ENCODE results near the gene BTBD2. TPM values are rescaled to one million over a fixed set of nuclear protein-coding genes. Genes with fewer than 3 reads are reported as not detected.

BTBD2 gene
- total and polyA plus RNA-seq, 2 of the 13 experiments (the other 11 are each of a cell fraction or from before 2014, with no cell fraction given): 28.1 to 45.3 TPM

DNA sequence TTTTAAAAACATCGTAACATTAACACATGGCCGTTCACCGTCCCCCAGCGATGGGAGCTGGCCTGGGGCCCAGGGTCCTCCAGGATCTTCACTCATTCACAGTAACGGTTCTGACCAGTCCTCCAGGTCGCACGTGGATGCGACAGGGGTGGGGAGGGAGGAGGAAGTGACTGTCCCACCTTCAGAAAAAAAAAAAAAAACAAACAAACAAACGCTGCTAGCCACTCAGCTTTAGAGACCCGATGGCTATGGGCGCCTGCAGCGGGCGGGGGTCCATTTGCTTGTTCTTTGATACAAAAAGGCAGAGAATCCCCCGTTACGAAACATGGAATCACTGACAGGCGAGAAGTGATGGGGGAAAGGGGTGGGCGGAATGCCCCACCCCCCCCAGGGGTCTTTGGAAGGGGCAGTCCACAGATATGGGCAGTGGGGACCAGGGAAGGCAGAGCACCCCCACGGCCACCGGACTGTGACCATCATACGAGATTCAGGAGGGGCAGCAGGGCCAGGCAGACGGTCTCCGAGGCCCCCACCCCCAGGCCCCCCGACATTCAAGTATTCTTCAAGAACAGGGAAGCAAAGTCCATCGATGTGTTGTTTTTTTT, 22.2 kb upstream of the BTBD2 start:
- Histone ChIP-seq H3K9ac (ENCODE audit: insufficient read depth, low read depth, low read length) (no peak overlapping the region), H3K4me3 (replicated peaks in 1 of 3; ENCODE audit: insufficient read depth in 1 of 3, low read depth in 2 of 3, low read length in 3 of 3) (no peak overlapping the region), H3K9me3 (ENCODE audit: low read length) (no peaks in the 10 kb centered on the region), H3K4me2 (ENCODE audit: low read depth, low read length) (no peak overlapping the region), H3K4me1 (ENCODE audit: insufficient read depth, low read length) (peaks cover 2% of the 10 kb centered on the region), H2AFZ (ENCODE audit: low read length) (no peak overlapping the region), H3K27ac (ENCODE audit: extremely low read length, insufficient read depth, low read length) (no peak overlapping the region), H3K79me2 (ENCODE audit: insufficient read depth, low read length) (no peaks in the 10 kb centered on the region), H3K36me3 (replicated peaks in 1 of 2; ENCODE audit: control insufficient read depth in 1 of 2, insufficient read depth in 2 of 2, low read length in 2 of 2) (peaks cover 15 to 34% of the 10 kb centered on the region in 2 experiments; a peak in 4 of 5 replicates), H3K27me3 (ENCODE audit: control insufficient read depth in 1 of 2, insufficient read depth in 2 of 2, low read length in 2 of 2) (peaks cover 0 to 1% of the 10 kb centered on the region in 2 experiments; a peak in 1 of 5 replicates), H4K20me1 (ENCODE audit: insufficient read depth, low read length) (no peaks in the 10 kb centered on the region)
- no peak for FAIRE-seq
- in situ Hi-C loops (cut with HindIII; ENCODE audit: extremely low pct_ligation_motif_present, low pct_unique_long_range_greater_than_20kb) (no loop called here), intact Hi-C loops (cut with micrococcal nuclease; ENCODE audit: unreplicated experiment) (no loop called here)
- no peak for ATAC-seq
- DNase-seq (ENCODE audit: low spot score): no peak
- ChIA-PET POLR2A (interaction anchor here (1.8 to 2.6 kb wide), 2 partner anchors 11 to 14 kb away, joined by 4 to 7 read pairs; no protein-coding TSS in a partner anchor), CTCF (ENCODE audit: low intra/inter-chr PET ratio, low total read pairs) (no interaction called here)
- BruUV-seq (replicated peaks): TSS peak; percentile 62
- 95% methylated on average over 24 of the region's 24 CpGs for WGBS (ENCODE audit: low lambda C conversion rate)
- TF ChIP-seq ZNF7 (CRISPR knock-in tag; IDR thresholded peaks at IDR 0.05): no peak
- TF ChIP-seq KLF11 (CRISPR knock-in tag; IDR thresholded peaks at IDR 0.05): no peak
- TF ChIP-seq, protein P1, sequence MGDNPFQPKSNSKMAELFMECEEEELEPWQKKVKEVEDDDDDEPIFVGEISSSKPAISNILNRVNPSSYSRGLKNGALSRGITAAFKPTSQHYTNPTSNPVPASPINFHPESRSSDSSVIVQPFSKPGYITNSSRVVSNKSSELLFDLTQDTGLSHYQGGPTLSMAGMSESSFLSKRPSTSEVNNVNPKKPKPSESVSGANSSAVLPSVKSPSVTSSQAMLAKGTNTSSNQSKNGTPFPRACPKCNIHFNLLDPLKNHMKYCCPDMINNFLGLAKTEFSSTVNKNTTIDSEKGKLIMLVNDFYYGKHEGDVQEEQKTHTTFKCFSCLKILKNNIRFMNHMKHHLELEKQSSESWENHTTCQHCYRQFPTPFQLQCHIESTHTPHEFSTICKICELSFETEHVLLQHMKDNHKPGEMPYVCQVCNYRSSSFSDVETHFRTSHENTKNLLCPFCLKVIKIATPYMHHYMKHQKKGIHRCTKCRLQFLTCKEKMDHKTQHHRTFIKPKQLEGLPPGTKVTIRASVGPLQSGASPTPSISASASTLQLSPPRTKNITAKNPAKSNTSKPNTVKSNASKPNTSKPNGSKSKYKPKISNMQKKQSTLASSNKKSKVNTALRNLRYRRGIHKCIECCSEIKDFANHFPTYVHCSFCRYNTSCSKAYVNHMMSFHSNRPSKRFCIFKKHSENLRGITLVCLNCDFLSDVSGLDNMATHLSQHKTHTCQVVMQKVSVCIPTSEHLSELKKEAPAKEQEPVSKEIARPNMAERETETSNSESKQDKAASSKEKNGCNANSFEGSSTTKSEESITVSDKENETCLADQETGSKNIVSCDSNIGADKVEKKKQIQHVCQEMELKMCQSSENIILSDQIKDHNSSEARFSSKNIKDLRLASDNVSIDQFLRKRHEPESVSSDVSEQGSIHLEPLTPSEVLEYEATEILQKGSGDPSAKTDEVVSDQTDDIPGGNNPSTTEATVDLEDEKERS (CRISPR knock-in tag; IDR thresholded peaks at IDR 0.05): no peak
- TF ChIP-seq ZNF589 (CRISPR knock-in tag; conservative IDR thresholded peaks at IDR 0.05): no peak
- no peak for TF ChIP-seq HMGXB4 (CRISPR knock-in tag; IDR thresholded peaks at IDR 0.05; ENCODE audit: borderline replicate concordance in 1 of 2, low read depth in 1 of 2)
- no peak for TF ChIP-seq PTBP1 (IDR thresholded peaks at IDR 0.05; ENCODE audit: low read depth, low read length, poor library complexity, severe bottlenecking)
- TF ChIP-seq ZBTB33 (CRISPR knock-in tag; IDR thresholded peaks at IDR 0.05): no peak
- no peak for TF ChIP-seq MED1 (CRISPR knock-in tag; IDR thresholded peaks at IDR 0.05)
- TF ChIP-seq PREB (CRISPR knock-in tag; IDR thresholded peaks at IDR 0.05): no peak
- TF ChIP-seq RCOR2 (CRISPR knock-in tag; IDR thresholded peaks at IDR 0.05): no peak
- TF ChIP-seq SRSF1 (optimal IDR thresholded peaks at IDR 0.05; ENCODE audit: low read depth, low read length): no peak
- no peak for TF ChIP-seq KDM5B (CRISPR knock-in tag; IDR thresholded peaks at IDR 0.05; ENCODE audit: borderline replicate concordance)
- TF ChIP-seq SNAPC5 (CRISPR knock-in tag; IDR thresholded peaks at IDR 0.05; ENCODE audit: borderline replicate concordance): no peak

Measured in HepG2 (cell line).